ENCODE results near the gene MBOAT2. TPM values are rescaled to one million over a fixed set of nuclear protein-coding genes. Genes with fewer than 3 reads are reported as not detected.

The MBOAT2 gene
- total and polyA plus RNA-seq, 2 of the 13 experiments (the other 11 are each of a cell fraction or from before 2014, with no cell fraction given): 0.11 to 0.36 TPM

- DNase-seq (ENCODE audit: low spot score) (no peak), ATAC-seq (no peak), FAIRE-seq (no peak)
- Histone ChIP-seq H3K9ac (ENCODE audit: insufficient read depth, low read depth, low read length) (no peak overlapping the region), H3K4me1 (ENCODE audit: insufficient read depth, low read length) (no peaks in the 10 kb centered on the region), H3K27me3 (ENCODE audit: control insufficient read depth in 1 of 2, insufficient read depth in 2 of 2, low read length in 2 of 2) (peaks cover 0 to 42% of the 10 kb centered on the region in 2 experiments; a peak in 4 of 5 replicates), H3K36me3 (replicated peaks in 1 of 2; ENCODE audit: control insufficient read depth in 1 of 2, insufficient read depth in 2 of 2, low read length in 2 of 2) (no peaks in the 10 kb centered on the region), H3K79me2 (ENCODE audit: insufficient read depth, low read length) (no peaks in the 10 kb centered on the region), H3K4me2 (ENCODE audit: low read depth, low read length) (no peak overlapping the region), H3K4me3 (replicated peaks in 1 of 3; ENCODE audit: insufficient read depth in 1 of 3, low read depth in 2 of 3, low read length in 3 of 3) (no peak overlapping the region), H4K20me1 (ENCODE audit: insufficient read depth, low read length) (no peaks in the 10 kb centered on the region), H3K9me3 (ENCODE audit: low read length) (no peaks in the 10 kb centered on the region), H2AFZ (ENCODE audit: low read length) (no peak overlapping the region), H3K27ac (ENCODE audit: extremely low read length, insufficient read depth, low read length) (no peak overlapping the region)
- WGBS (ENCODE audit: low lambda C conversion rate): 39% methylated on average over 7 of the region's 7 CpGs
- intact Hi-C loops (cut with micrococcal nuclease; ENCODE audit: unreplicated experiment) (no loop called here), in situ Hi-C loops (cut with HindIII; ENCODE audit: extremely low pct_ligation_motif_present, low pct_unique_long_range_greater_than_20kb) (no loop called here)
- ChIA-PET CTCF (ENCODE audit: low intra/inter-chr PET ratio, low total read pairs) (no interaction called here), POLR2A (no interaction called here)
- BruUV-seq (replicated peaks): no TSS peak
- no peak for TF ChIP-seq HMGXB3 (CRISPR knock-in tag; IDR thresholded peaks at IDR 0.05; ENCODE audit: borderline replicate concordance)
- TF ChIP-seq ZNF205 (CRISPR knock-in tag; IDR thresholded peaks at IDR 0.05): no peak
- TF ChIP-seq ZNF710 (CRISPR knock-in tag; IDR thresholded peaks at IDR 0.05; ENCODE audit: borderline replicate concordance): no peak
- TF ChIP-seq ZNF354B (CRISPR knock-in tag; IDR thresholded peaks at IDR 0.05): no peak
- TF ChIP-seq ZNF543 (CRISPR knock-in tag; IDR thresholded peaks at IDR 0.05): no peak
- TF ChIP-seq KDM1A (CRISPR knock-in tag; IDR thresholded peaks at IDR 0.05): no peak
- no peak for TF ChIP-seq ZNF414 (CRISPR knock-in tag; IDR thresholded peaks at IDR 0.05)
- TF ChIP-seq ZNF333 (CRISPR knock-in tag; IDR thresholded peaks at IDR 0.05; ENCODE audit: borderline replicate concordance): no peak
- TF ChIP-seq ZFP82 (CRISPR knock-in tag; IDR thresholded peaks at IDR 0.05; ENCODE audit: borderline replicate concordance): no peak
- TF ChIP-seq MLLT10 (CRISPR knock-in tag; IDR thresholded peaks at IDR 0.05): no peak
- no peak for TF ChIP-seq RNF219 (CRISPR knock-in tag; IDR thresholded peaks at IDR 0.05)
- no peak for TF ChIP-seq TBX3 (IDR thresholded peaks at IDR 0.05; ENCODE audit: borderline replicate concordance)
- TF ChIP-seq ZNF383 (CRISPR knock-in tag; IDR thresholded peaks at IDR 0.05; ENCODE audit: borderline replicate concordance): no peak
- TF ChIP-seq DBP (CRISPR knock-in tag; IDR thresholded peaks at IDR 0.05; ENCODE audit: not compliant biosample characterization): no peak
- TF ChIP-seq CBX1 (IDR thresholded peaks at IDR 0.05; ENCODE audit: low read depth): no peak
Measured at GRCh38 chr2:9002313-9002636, 1.2 kb downstream of the MBOAT2 start.

Measured in HepG2 (cell line).